Uterus (tissue), 2 donors: ENCODE results near the gene ANKRD6.

Experiments used
- CTCF ChIP-seq, 4 experiments: fragments of 200-600 bp in 2 of 4; fragments of 450-650 bp in 2 of 4; sonication (generic) in 2 of 4; IDR thresholded peaks; one replicate each; pipeline ENCODE4 v1.5.1; 2016 to 2019; ENCODE audit warnings: antibody characterized with exemption in 4 of 4, mild to moderate bottlenecking in 2 of 4, moderate library complexity in 1 of 4
- POLR2A ChIP-seq, 2 donors: fragments of 450-650 bp; IDR thresholded peaks; one replicate each; pipeline ENCODE4 v1.6.1; 2016; ENCODE audit warnings: antibody characterized with exemption in 2 of 2, mild to moderate bottlenecking in 1 of 2, moderate library complexity in 1 of 2

- TF ChIP-seq CTCF (IDR thresholded peaks at IDR 0.05), result no peak
- no peak for TF ChIP-seq POLR2A (IDR thresholded peaks at IDR 0.05)
These were observed 42.1 kb downstream of the ANKRD6 start for GRCh38 chr6:89475101-89475500.
